ENCODE results near the gene EIF2S2. TPM values are rescaled to one million over a fixed set of nuclear protein-coding genes. Genes with fewer than 3 reads are reported as not detected.

The EIF2S2 gene
- total RNA-seq, 1 experiment from 2014 or later: 124 TPM

GRCh38 chr20:34108616-34109174 lies 3.3 kb downstream of the EIF2S2 start (continued):
- no peak for TF ChIP-seq HMGXB4 (CRISPR knock-in tag; IDR thresholded peaks at IDR 0.05)

GRCh38 chr20:34105978-34106675 lies 5.9 kb downstream of the EIF2S2 start:
- H3K4me3 Mint-ChIP-seq: no peak overlapping the region
- H3K9me3 Mint-ChIP-seq: no peaks in the 10 kb centered on the region
- H3K27ac Mint-ChIP-seq: 0 out of 2 replicates have a peak overlapping the region, but pooled peaks have one; percentile 42
- ChIA-PET CTCF (no interaction called here), POLR2A (no interaction called here)
- no peaks in the 10 kb centered on the region for H3K27me3 Mint-ChIP-seq (ENCODE audit: low read depth)
- DNase-seq (ENCODE audit: low spot score): no peak
- TF ChIP-seq FOXJ3 (CRISPR knock-in tag; IDR thresholded peaks at IDR 0.05; ENCODE audit: borderline replicate concordance) (no peak), GABPB1 (CRISPR knock-in tag; IDR thresholded peaks at IDR 0.05) (no peak), SMAD3 (CRISPR knock-in tag; IDR thresholded peaks at IDR 0.05; ENCODE audit: borderline replicate concordance) (no peak), GRHL2 (CRISPR knock-in tag; IDR thresholded peaks at IDR 0.05; ENCODE audit: insufficient replicate concordance, severe bottlenecking) (no peak), ZBTB21 (CRISPR knock-in tag; IDR thresholded peaks at IDR 0.05; ENCODE audit: borderline replicate concordance) (no peak)
- peaks cover 75% of the 10 kb centered on the region for H3K36me3 Mint-ChIP-seq
- ATAC-seq: no peak
- peaks cover 35% of the 10 kb centered on the region for H3K4me1 Mint-ChIP-seq

DNA sequence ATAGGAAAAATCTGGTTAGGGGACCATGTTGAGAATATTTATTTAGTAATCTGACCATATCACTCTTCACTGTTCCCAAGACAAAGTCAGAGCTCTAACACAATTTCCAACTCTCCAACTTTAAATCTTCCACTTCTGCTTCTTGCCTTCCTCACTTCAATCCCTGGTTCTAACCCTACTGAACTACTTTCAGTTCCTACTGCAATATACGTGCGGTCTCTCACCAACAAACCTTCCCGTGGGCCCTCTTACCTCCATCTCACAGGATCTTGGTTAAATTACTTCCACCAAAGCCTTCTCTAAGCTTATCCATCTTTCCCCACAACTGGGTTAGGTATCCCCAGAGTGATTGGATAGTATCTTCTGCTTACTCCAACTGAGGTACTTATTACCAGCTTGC lies 8.0 kb downstream of the EIF2S2 start:
- CTCF ChIA-PET: interaction anchor here (0.8 kb wide), 1 partner anchor 17 kb away, joined by 3 read pairs; no protein-coding TSS in a partner anchor
- ATAC-seq: no peak
- Mint-ChIP-seq H3K4me1 (peaks cover 17% of the 10 kb centered on the region), H3K27ac (no peak overlapping the region), H3K9me3 (no peaks in the 10 kb centered on the region), H3K36me3 (peaks cover 74% of the 10 kb centered on the region), H3K4me3 (no peak overlapping the region), H3K27me3 (ENCODE audit: low read depth) (no peaks in the 10 kb centered on the region)
- POLR2A ChIA-PET: no interaction called here
- DNase-seq (ENCODE audit: low spot score): no peak
- no peak for TF ChIP-seq ZNF232 (CRISPR knock-in tag; IDR thresholded peaks at IDR 0.05)

- ChIA-PET CTCF (no interaction called here), POLR2A (no interaction called here)
- Mint-ChIP-seq H3K4me1 (peaks cover 2% of the 10 kb centered on the region; the same call in 1 of the 2 replicates), H3K9me3 (no peaks in the 10 kb centered on the region), H3K36me3 (peaks cover 79% of the 10 kb centered on the region), H3K4me3 (no peak overlapping the region), H3K27me3 (ENCODE audit: low read depth) (no peaks in the 10 kb centered on the region), H3K27ac (no peak overlapping the region)
- no peak for ATAC-seq
- DNase-seq (ENCODE audit: low spot score): no peak
- TF ChIP-seq ATF6 (CRISPR knock-in tag; IDR thresholded peaks at IDR 0.05): no peak
- TF ChIP-seq SP1 (CRISPR knock-in tag; conservative IDR thresholded peaks at IDR 0.05): no peak
- TF ChIP-seq, protein P1, sequence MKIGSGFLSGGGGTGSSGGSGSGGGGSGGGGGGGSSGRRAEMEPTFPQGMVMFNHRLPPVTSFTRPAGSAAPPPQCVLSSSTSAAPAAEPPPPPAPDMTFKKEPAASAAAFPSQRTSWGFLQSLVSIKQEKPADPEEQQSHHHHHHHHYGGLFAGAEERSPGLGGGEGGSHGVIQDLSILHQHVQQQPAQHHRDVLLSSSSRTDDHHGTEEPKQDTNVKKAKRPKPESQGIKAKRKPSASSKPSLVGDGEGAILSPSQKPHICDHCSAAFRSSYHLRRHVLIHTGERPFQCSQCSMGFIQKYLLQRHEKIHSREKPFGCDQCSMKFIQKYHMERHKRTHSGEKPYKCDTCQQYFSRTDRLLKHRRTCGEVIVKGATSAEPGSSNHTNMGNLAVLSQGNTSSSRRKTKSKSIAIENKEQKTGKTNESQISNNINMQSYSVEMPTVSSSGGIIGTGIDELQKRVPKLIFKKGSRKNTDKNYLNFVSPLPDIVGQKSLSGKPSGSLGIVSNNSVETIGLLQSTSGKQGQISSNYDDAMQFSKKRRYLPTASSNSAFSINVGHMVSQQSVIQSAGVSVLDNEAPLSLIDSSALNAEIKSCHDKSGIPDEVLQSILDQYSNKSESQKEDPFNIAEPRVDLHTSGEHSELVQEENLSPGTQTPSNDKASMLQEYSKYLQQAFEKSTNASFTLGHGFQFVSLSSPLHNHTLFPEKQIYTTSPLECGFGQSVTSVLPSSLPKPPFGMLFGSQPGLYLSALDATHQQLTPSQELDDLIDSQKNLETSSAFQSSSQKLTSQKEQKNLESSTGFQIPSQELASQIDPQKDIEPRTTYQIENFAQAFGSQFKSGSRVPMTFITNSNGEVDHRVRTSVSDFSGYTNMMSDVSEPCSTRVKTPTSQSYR (CRISPR knock-in tag; IDR thresholded peaks at IDR 0.05): no peak
- TF ChIP-seq MYBL2 (CRISPR knock-in tag; IDR thresholded peaks at IDR 0.05): no peak
- TF ChIP-seq GABPB1 (CRISPR knock-in tag; IDR thresholded peaks at IDR 0.05): no peak
- no peak for TF ChIP-seq IRF2 (CRISPR knock-in tag; IDR thresholded peaks at IDR 0.05; ENCODE audit: borderline replicate concordance, low read depth)
- no peak for TF ChIP-seq ZNF232 (CRISPR knock-in tag; IDR thresholded peaks at IDR 0.05)
- no peak for TF ChIP-seq FOXP4 (CRISPR knock-in tag; IDR thresholded peaks at IDR 0.05)
- no peak for TF ChIP-seq NFYB (CRISPR knock-in tag; conservative IDR thresholded peaks at IDR 0.05; ENCODE audit: low read depth)
- TF ChIP-seq MXD4 (CRISPR knock-in tag; IDR thresholded peaks at IDR 0.05; ENCODE audit: borderline replicate concordance): no peak
- no peak for TF ChIP-seq ZNF317 (CRISPR knock-in tag; IDR thresholded peaks at IDR 0.05; ENCODE audit: borderline replicate concordance, low read depth)
- no peak for TF ChIP-seq SMAD4 (CRISPR knock-in tag; IDR thresholded peaks at IDR 0.05)
- no peak for TF ChIP-seq NR1H2 (CRISPR knock-in tag; IDR thresholded peaks at IDR 0.05)
- TF ChIP-seq MLX (CRISPR knock-in tag; IDR thresholded peaks at IDR 0.05): no peak
Observed at GRCh38 chr20:34102342-34102741, 9.7 kb downstream of the EIF2S2 start.

All from WTC11 (cell line).